Measurements from ENCODE around the gene SNX24.

GRCh38 chr5:122963305-122963704, 117.9 kb downstream of the SNX24 start:
- TF ChIP-seq POLR2AphosphoS5 (IDR thresholded peaks at IDR 0.05) = no peak
- no peak for TF ChIP-seq EP300 (IDR thresholded peaks at IDR 0.05)
- no peak for TF ChIP-seq CTCF (IDR thresholded peaks at IDR 0.05)
